HepG2 (cell line): ENCODE data around the gene PCGF6. TPM values are rescaled to one million over a fixed set of nuclear protein-coding genes. Genes with fewer than 3 reads are reported as not detected.

Experiments used
- AGO1 ChIP-seq: fragments of 200-400 bp; formaldehyde crosslinking; IDR thresholded peaks from 2 replicates; pipeline ENCODE4 v1.6.1; 2017; ENCODE audit warnings: mild to moderate bottlenecking, low read depth, low read length, moderate library complexity; ENCODE audit not compliant: poor library complexity, severe bottlenecking
- ARNT ChIP-seq: fragments of 450-650 bp; IDR thresholded peaks from 2 replicates; pipeline ENCODE4 v1.6.1; 2017
- ATRX ChIP-seq: sonication (generic); formaldehyde crosslinking; IDR thresholded peaks from 2 replicates; pipeline ENCODE4 v1.4.0; 2020; ENCODE audit warnings: missing genetic modification reagents, borderline replicate concordance
- MED8 ChIP-seq: sonication (generic); formaldehyde crosslinking; IDR thresholded peaks from 2 replicates; pipeline ENCODE4 v1.8.1; 2023; ENCODE audit warnings: mild to moderate bottlenecking, missing genetic modification reagents; ENCODE audit not compliant: insufficient replicate concordance
- PHF8 ChIP-seq: sonication (generic); formaldehyde crosslinking; IDR thresholded peaks from 2 replicates; pipeline ENCODE4 v1.5.0; 2020; ENCODE audit warnings: missing genetic modification reagents
- TOPORS ChIP-seq: sonication (generic); formaldehyde crosslinking; IDR thresholded peaks from 2 replicates; pipeline ENCODE4 v1.8.0; 2023; ENCODE audit warnings: mild to moderate bottlenecking, missing genetic modification reagents
- ZFP41 ChIP-seq: sonication (generic); formaldehyde crosslinking; IDR thresholded peaks from 2 replicates; pipeline ENCODE4 v1.4.0; 2020; ENCODE audit warnings: mild to moderate bottlenecking, missing genetic modification reagents, borderline replicate concordance
- ZKSCAN8 ChIP-seq: IDR thresholded peaks from 2 replicates; pipeline ENCODE4 v1.6.1; 2016; ENCODE audit warnings: borderline replicate concordance, missing genetic modification reagents, missing compliant biosample characterization
- ZNF225 ChIP-seq: sonication (generic); formaldehyde crosslinking; IDR thresholded peaks from 2 replicates; pipeline ENCODE4 v1.4.0; 2020; ENCODE audit warnings: mild to moderate bottlenecking, missing genetic modification reagents
- ZNF577 ChIP-seq: sonication (generic); formaldehyde crosslinking; IDR thresholded peaks from 2 replicates; pipeline ENCODE4 v1.4.0; 2020; ENCODE audit warnings: mild to moderate bottlenecking, low read depth, missing genetic modification reagents, borderline replicate concordance
- ZSCAN29 ChIP-seq: sonication (generic); formaldehyde crosslinking; conservative IDR thresholded peaks from 2 replicates; pipeline ENCODE4 v1.4.0; 2020; ENCODE audit warnings: mild to moderate bottlenecking, missing genetic modification reagents
- polyA plus RNA-seq, 8 experiments: library from polyadenylated mRNA; depleted of rRNA in 3 of 8; stranded (reverse) in 7 of 8; unstranded in 1 of 8; fragments of >200 nt; fragmentation: Illumina TruSeq in 4 of 8; extraction: Trizol in 4 of 8; gene quantifications; 2 replicates each; pipeline versions ENCODE4 v1.2.1 to v1.2.3, GENCODE V29; 2011 to 2016; ENCODE audit warnings: low read depth in 4 of 8, missing spikeins in 1 of 8, mixed read lengths in 1 of 8; ENCODE audit not compliant: insufficient read depth in 1 of 8
- total RNA-seq, 5 experiments: library from RNA; depleted of rRNA; stranded (reverse); fragments of >200 nt; fragmentation: Illumina TruSeq; extraction: Trizol; gene quantifications; 2 replicates each; pipeline ENCODE4 v1.2.3, GENCODE V29; 2016; ENCODE audit warnings: low read depth in 1 of 5
- TF ChIP-seq, protein P1 (sequence below): IDR thresholded peaks from 2 replicates; pipeline ENCODE4 v1.6.1; 2012; ENCODE audit warnings: low read length, improper control_type of control experiment
- TF ChIP-seq, protein P2 (sequence below): sonication (generic); formaldehyde crosslinking; IDR thresholded peaks from 2 replicates; pipeline ENCODE4 v1.4.0; 2020; ENCODE audit warnings: mild to moderate bottlenecking, missing genetic modification reagents
- TF ChIP-seq, protein P3 (sequence below): sonication (generic); formaldehyde crosslinking; IDR thresholded peaks from 2 replicates; pipeline ENCODE4 v1.4.0; 2020; ENCODE audit warnings: missing genetic modification reagents, borderline replicate concordance
- TF ChIP-seq, protein P4 (sequence below): fragments of 450-650 bp; IDR thresholded peaks from 2 replicates; pipeline ENCODE4 v1.6.1; 2017; ENCODE audit warnings: mild to moderate bottlenecking
- TF ChIP-seq, protein P5 (sequence below): IDR thresholded peaks from 2 replicates; pipeline ENCODE4 v1.6.1; 2016; ENCODE audit warnings: missing biosample characterization, missing genetic modification reagents, low read depth

PCGF6 gene
- total and polyA plus RNA-seq, 2 of the 13 experiments (the other 11 are each of a cell fraction or from before 2014, with no cell fraction given) = 5.2 to 19.4 TPM

DNA sequence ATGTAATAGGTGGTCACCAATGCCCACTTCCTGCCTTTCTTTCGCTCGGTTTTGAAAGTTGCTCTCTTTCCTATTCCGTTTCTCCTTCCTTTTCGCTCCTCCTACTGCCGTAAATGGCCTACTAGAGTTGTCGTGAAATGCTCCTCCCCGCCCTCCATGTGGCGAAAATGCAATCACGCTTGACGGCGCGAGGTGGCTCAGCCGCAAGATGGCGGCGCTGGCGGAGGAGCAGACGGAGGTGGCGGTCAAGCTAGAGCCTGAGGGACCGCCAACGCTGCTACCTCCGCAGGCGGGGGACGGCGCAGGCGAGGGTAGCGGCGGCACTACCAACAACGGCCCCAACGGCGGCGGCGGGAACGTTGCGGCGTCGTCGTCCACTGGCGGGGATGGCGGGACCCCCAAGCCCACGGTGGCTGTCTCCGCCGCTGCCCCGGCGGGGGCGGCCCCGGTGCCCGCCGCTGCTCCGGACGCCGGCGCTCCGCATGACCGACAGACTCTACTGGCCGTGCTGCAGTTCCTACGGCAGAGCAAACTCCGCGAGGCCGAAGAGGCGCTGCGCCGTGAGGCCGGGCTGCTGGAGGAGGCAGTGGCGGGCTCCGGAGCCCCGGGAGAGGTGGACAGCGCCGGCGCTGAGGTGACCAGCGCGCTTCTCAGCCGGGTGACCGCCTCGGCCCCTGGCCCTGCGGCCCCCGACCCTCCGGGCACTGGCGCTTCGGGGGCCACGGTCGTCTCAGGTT lies 17.0 kb upstream of the PCGF6 start, which contains the start of gene TAF5 (continued):
- TF ChIP-seq, protein P1, sequence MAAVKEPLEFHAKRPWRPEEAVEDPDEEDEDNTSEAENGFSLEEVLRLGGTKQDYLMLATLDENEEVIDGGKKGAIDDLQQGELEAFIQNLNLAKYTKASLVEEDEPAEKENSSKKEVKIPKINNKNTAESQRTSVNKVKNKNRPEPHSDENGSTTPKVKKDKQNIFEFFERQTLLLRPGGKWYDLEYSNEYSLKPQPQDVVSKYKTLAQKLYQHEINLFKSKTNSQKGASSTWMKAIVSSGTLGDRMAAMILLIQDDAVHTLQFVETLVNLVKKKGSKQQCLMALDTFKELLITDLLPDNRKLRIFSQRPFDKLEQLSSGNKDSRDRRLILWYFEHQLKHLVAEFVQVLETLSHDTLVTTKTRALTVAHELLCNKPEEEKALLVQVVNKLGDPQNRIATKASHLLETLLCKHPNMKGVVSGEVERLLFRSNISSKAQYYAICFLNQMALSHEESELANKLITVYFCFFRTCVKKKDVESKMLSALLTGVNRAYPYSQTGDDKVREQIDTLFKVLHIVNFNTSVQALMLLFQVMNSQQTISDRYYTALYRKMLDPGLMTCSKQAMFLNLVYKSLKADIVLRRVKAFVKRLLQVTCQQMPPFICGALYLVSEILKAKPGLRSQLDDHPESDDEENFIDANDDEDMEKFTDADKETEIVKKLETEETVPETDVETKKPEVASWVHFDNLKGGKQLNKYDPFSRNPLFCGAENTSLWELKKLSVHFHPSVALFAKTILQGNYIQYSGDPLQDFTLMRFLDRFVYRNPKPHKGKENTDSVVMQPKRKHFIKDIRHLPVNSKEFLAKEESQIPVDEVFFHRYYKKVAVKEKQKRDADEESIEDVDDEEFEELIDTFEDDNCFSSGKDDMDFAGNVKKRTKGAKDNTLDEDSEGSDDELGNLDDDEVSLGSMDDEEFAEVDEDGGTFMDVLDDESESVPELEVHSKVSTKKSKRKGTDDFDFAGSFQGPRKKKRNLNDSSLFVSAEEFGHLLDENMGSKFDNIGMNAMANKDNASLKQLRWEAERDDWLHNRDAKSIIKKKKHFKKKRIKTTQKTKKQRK = no peak
- TF ChIP-seq, protein P2, sequence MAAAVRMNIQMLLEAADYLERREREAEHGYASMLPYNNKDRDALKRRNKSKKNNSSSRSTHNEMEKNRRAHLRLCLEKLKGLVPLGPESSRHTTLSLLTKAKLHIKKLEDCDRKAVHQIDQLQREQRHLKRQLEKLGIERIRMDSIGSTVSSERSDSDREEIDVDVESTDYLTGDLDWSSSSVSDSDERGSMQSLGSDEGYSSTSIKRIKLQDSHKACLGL (CRISPR knock-in tag) = peak; percentile 58; the same call in 1 of the 2 replicates
- TF ChIP-seq ZSCAN29 (CRISPR knock-in tag) = 0 out of 2 replicates have a peak, but pooled peaks have one; percentile 21
- no peak for TF ChIP-seq AGO1
- TF ChIP-seq ATRX (CRISPR knock-in tag) = no peak
- TF ChIP-seq MED8 (CRISPR knock-in tag) = peak; percentile 78
- TF ChIP-seq ZNF577 (CRISPR knock-in tag) = no peak
- TF ChIP-seq, protein P3, sequence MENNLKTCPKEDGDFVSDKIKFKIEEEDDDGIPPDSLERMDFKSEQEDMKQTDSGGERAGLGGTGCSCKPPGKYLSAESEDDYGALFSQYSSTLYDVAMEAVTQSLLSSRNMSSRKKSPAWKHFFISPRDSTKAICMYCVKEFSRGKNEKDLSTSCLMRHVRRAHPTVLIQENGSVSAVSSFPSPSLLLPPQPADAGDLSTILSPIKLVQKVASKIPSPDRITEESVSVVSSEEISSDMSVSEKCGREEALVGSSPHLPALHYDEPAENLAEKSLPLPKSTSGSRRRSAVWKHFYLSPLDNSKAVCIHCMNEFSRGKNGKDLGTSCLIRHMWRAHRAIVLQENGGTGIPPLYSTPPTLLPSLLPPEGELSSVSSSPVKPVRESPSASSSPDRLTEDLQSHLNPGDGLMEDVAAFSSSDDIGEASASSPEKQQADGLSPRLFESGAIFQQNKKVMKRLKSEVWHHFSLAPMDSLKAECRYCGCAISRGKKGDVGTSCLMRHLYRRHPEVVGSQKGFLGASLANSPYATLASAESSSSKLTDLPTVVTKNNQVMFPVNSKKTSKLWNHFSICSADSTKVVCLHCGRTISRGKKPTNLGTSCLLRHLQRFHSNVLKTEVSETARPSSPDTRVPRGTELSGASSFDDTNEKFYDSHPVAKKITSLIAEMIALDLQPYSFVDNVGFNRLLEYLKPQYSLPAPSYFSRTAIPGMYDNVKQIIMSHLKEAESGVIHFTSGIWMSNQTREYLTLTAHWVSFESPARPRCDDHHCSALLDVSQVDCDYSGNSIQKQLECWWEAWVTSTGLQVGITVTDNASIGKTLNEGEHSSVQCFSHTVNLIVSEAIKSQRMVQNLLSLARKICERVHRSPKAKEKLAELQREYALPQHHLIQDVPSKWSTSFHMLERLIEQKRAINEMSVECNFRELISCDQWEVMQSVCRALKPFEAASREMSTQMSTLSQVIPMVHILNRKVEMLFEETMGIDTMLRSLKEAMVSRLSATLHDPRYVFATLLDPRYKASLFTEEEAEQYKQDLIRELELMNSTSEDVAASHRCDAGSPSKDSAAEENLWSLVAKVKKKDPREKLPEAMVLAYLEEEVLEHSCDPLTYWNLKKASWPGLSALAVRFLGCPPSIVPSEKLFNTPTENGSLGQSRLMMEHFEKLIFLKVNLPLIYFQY (CRISPR knock-in tag) = no peak
- TF ChIP-seq, protein P4, sequence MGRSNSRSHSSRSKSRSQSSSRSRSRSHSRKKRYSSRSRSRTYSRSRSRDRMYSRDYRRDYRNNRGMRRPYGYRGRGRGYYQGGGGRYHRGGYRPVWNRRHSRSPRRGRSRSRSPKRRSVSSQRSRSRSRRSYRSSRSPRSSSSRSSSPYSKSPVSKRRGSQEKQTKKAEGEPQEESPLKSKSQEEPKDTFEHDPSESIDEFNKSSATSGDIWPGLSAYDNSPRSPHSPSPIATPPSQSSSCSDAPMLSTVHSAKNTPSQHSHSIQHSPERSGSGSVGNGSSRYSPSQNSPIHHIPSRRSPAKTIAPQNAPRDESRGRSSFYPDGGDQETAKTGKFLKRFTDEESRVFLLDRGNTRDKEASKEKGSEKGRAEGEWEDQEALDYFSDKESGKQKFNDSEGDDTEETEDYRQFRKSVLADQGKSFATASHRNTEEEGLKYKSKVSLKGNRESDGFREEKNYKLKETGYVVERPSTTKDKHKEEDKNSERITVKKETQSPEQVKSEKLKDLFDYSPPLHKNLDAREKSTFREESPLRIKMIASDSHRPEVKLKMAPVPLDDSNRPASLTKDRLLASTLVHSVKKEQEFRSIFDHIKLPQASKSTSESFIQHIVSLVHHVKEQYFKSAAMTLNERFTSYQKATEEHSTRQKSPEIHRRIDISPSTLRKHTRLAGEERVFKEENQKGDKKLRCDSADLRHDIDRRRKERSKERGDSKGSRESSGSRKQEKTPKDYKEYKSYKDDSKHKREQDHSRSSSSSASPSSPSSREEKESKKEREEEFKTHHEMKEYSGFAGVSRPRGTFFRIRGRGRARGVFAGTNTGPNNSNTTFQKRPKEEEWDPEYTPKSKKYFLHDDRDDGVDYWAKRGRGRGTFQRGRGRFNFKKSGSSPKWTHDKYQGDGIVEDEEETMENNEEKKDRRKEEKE = no peak
- TF ChIP-seq, protein P5, sequence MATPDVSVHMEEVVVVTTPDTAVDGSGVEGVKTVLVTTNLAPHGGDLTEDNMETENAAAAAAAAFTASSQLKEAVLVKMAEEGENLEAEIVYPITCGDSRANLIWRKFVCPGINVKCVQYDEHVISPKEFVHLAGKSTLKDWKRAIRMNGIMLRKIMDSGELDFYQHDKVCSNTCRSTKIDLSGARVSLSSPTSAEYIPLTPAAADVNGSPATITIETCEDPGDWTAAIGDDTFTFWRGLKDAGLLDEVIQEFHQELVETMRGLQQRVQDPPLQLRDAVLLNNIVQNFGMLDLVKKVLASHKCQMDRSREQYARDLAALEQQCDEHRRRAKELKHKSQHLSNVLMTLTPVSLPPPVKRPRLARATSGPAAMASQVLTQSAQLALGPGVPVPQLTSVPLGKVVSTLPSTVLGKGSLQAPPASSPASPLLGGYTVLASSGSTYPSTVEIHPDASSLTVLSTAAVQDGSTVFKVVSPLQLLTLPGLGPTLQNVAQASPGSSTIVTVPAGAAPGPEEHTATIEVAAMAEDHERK (CRISPR knock-in tag) = peak; percentile 44; the same call in 1 of the 2 replicates
- TF ChIP-seq ZNF225 = peak; percentile 87; the same call in 1 of the 2 replicates
- TF ChIP-seq PHF8 (CRISPR knock-in tag) = peak; percentile 90
- TF ChIP-seq ZFP41 (CRISPR knock-in tag) = no peak; the same call in 1 of the 2 replicates
- 0 out of 2 replicates have a peak, but pooled peaks have one; percentile 34 for TF ChIP-seq ZKSCAN8 (CRISPR knock-in tag)
- TF ChIP-seq ARNT = no peak
- TF ChIP-seq TOPORS (CRISPR knock-in tag) = no peak
